Raji (cell line): ENCODE results near the gene BAMBI.

Experiments
- POLR2A ChIP-seq: IDR thresholded peaks from 2 replicates; pipeline ENCODE4 v1.6.1; 2011; ENCODE audit warnings: low read depth, low read length, control low read depth; ENCODE audit not compliant: insufficient read depth

The BAMBI gene

GRCh38 chr10:28666751-28667467 is 10.4 kb upstream of the BAMBI start:
- TF ChIP-seq POLR2A: no peak

- no peak for TF ChIP-seq POLR2A
These were observed 8.7 kb upstream of the BAMBI start for GRCh38 chr10:28668363-28669226.

GRCh38 chr10:28669227-28670173 is 7.8 kb upstream of the BAMBI start:
- TF ChIP-seq POLR2A: no peak

- TF ChIP-seq POLR2A: no peak
These were observed 2.5 kb upstream of the BAMBI start for GRCh38 chr10:28674782-28675181.

GRCh38 chr10:28676326-28676967 is 874 bp upstream of the BAMBI start:
- no peak for TF ChIP-seq POLR2A

GRCh38 chr10:28677888-28678686 is 766 bp downstream of the BAMBI start:
- TF ChIP-seq POLR2A: no peak

- no peak for TF ChIP-seq POLR2A
These were observed 1.6 kb downstream of the BAMBI start for GRCh38 chr10:28678687-28679457.

- no peak for TF ChIP-seq POLR2A
These were observed 2.4 kb downstream of the BAMBI start for GRCh38 chr10:28679581-28680357.

GRCh38 chr10:28680358-28680752 is 3.0 kb downstream of the BAMBI start:
- TF ChIP-seq POLR2A: no peak

GRCh38 chr10:28681291-28681763 is 4.0 kb downstream of the BAMBI start:
- no peak for TF ChIP-seq POLR2A

- no peak for TF ChIP-seq POLR2A
These were observed 4.8 kb downstream of the BAMBI start for GRCh38 chr10:28681928-28682750.
